ENCODE measurements around the gene KRTAP19-8. TPM values are rescaled to one million over a fixed set of nuclear protein-coding genes. Genes with fewer than 3 reads are reported as not detected.

Gene KRTAP19-8
- total and polyA plus RNA-seq, 8 donors, result not detected

DNA sequence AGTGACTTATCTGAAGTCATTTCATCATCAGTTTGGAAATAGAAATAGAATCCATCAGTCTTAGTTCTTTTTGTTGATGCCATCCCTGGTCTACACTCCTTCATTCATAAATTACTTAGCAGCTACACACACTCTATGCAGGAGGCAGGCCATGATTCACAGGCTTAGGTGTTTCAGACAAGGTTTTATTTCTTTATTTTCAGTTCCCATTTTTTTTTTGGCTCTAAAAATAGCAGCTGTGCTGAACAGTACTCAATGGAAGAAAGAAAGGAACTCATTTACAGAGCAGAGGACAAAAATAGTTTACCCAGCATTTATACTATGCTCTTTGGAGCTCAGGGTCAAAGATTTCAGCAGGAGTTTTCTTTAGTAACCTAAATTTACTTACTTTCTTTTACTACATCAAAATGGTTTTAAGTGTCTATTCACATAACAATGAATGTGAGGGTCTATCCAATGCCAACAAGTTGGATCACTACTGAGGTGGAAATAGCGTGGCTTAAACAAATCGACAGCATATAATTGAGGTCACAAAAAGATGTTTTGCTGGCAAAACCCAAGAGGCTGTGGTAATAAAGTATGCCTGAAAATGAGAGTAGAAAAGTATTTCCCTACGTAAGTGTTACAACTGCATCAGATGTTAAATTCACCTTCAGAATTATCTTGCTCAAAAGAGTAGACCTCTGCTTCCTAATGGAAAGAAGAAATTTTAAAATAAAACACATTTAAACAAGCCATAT lies 7.7 kb downstream of the KRTAP19-8 start:
- Histone ChIP-seq H3K36me3 (no peaks in the 10 kb centered on the region), H3K9me3 (no peaks in the 10 kb centered on the region), H3K27me3 (no peaks in the 10 kb centered on the region), H3K27ac (no peak overlapping the region), H3K4me3 (no peak overlapping the region), H3K4me1 (no peaks in the 10 kb centered on the region)
- intact Hi-C loops (cut with DNase I), result no loop called here
- 73 to 81% methylated on average over 3 of the region's 3 CpGs for WGBS, 2 donors
- TF ChIP-seq, protein P1, sequence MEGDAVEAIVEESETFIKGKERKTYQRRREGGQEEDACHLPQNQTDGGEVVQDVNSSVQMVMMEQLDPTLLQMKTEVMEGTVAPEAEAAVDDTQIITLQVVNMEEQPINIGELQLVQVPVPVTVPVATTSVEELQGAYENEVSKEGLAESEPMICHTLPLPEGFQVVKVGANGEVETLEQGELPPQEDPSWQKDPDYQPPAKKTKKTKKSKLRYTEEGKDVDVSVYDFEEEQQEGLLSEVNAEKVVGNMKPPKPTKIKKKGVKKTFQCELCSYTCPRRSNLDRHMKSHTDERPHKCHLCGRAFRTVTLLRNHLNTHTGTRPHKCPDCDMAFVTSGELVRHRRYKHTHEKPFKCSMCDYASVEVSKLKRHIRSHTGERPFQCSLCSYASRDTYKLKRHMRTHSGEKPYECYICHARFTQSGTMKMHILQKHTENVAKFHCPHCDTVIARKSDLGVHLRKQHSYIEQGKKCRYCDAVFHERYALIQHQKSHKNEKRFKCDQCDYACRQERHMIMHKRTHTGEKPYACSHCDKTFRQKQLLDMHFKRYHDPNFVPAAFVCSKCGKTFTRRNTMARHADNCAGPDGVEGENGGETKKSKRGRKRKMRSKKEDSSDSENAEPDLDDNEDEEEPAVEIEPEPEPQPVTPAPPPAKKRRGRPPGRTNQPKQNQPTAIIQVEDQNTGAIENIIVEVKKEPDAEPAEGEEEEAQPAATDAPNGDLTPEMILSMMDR (IDR thresholded peaks at IDR 0.05), result no peak
- FAIRE-seq, result no peak
- ATAC-seq, result no peak
- DNase-seq, result no peak

DNA sequence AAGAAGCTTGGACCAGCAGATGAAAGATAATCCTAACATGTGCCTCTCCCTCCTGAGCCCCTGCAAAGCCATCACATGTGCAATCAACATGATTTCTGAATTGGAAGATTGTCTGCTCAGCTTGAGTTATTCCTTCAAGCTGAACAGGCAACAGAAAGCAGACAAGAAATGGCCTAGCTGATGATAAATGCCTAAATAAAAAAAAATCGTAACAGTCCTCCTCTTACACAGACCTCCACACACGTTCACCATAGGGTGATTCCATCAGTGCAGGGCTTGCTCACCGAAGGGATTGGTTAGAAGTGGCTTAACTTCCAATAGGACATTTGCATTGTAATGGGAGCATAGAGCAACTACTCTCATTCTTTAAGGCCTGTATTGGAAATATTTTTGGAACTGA lies 14.6 kb downstream of the KRTAP19-8 start:
- FAIRE-seq (no peak), ATAC-seq (no peak), DNase-seq (no peak)
- no peaks in the 10 kb centered on the region for H3K36me3 ChIP-seq
- H3K4me1 ChIP-seq, result no peaks in the 10 kb centered on the region
- intact Hi-C loops (cut with DNase I), result no loop called here
- TF ChIP-seq, protein P1 (IDR thresholded peaks at IDR 0.05), result no peak
- H3K9me3 ChIP-seq, result no peaks in the 10 kb centered on the region
- no peak overlapping the region for H3K27ac ChIP-seq
- WGBS, 2 donors, result 38 to 40% methylated on average over 3 of the region's 3 CpGs
- no peak overlapping the region for H3K4me3 ChIP-seq
- no peaks in the 10 kb centered on the region for H3K27me3 ChIP-seq

DNA sequence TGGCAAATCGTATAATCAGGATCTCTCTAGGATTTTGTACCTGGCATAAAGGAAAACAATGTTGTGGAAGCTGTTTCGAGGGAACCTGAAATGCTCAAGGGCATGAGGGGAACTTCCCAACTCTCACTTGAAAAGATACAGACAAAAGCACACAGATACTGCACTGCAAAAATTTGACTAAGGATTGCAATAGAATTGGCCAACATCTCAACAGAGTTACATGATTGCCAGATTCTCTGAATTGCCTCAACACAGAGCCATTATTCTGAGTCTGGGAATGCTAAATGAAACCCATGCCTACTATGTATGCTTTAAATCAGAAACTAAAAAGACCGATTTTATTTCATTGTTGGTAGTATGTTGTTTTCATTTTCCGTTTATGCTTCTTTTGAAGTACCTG lies 16.0 kb downstream of the KRTAP19-8 start:
- no peaks in the 10 kb centered on the region for H3K9me3 ChIP-seq
- TF ChIP-seq, protein P1 (IDR thresholded peaks at IDR 0.05), result no peak
- H3K36me3 ChIP-seq, result no peaks in the 10 kb centered on the region
- H3K27me3 ChIP-seq, result no peaks in the 10 kb centered on the region
- ATAC-seq (no peak), DNase-seq (no peak), FAIRE-seq (no peak)
- H3K4me1 ChIP-seq, result no peaks in the 10 kb centered on the region
- no peak overlapping the region for H3K27ac ChIP-seq
- 54 to 62% methylated on average over 4 of the region's 4 CpGs for WGBS, 2 donors
- H3K4me3 ChIP-seq, result no peak overlapping the region
- intact Hi-C loops (cut with DNase I), result no loop called here

DNA sequence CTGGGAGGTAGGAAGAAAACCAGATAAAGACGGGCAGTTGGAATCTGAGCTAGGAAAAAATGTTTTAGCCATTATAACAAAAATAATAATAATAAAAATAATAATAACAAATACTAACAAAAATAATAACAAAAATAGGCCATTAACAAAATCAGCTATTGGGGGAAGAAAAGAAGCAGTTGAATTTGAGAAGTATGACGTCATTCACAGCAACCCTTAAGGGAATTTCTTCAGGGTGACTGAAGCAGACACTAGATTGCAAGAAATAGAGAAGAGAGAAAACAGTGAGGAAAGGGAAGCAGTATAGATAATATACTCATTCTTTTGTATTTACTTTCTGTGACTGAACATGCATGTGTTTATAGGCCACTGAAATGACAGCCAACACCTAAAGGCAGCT lies 20.0 kb downstream of the KRTAP19-8 start:
- no peaks in the 10 kb centered on the region for H3K27me3 ChIP-seq
- ATAC-seq, result no peak
- TF ChIP-seq, protein P1 (IDR thresholded peaks at IDR 0.05), result no peak
- no peaks in the 10 kb centered on the region for H3K9me3 ChIP-seq
- H3K27ac ChIP-seq, result no peak overlapping the region
- FAIRE-seq, result no peak
- no peaks in the 10 kb centered on the region for H3K36me3 ChIP-seq
- intact Hi-C loops (cut with DNase I), result no loop called here
- 55 to 64% methylated on average over 2 of the region's 2 CpGs for WGBS, 2 donors
- DNase-seq, result no peak
- no peak overlapping the region for H3K4me3 ChIP-seq
- no peaks in the 10 kb centered on the region for H3K4me1 ChIP-seq

DNA sequence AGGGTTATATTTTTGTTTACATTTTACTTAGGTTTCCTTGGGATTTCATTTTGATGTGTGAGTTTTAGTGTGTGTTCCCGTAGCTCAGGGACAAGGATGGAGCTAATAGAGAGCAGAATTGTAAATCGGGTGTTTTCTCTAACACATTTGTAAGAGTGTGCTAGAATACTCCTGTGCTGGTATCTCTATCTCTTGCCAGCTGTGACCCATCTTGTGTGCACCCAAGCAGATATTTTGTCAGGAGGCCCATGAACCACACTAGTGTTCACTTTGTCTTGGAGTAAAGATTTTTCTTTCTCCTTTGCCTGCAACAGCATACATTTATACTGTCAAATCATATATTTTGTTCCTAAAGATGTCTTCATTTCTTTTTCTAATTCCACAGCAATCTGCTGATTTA lies 23.4 kb downstream of the KRTAP19-8 start:
- Histone ChIP-seq H3K27me3 (no peaks in the 10 kb centered on the region), H3K36me3 (no peaks in the 10 kb centered on the region), H3K27ac (no peak overlapping the region), H3K4me1 (no peaks in the 10 kb centered on the region), H3K4me3 (no peak overlapping the region), H3K9me3 (no peaks in the 10 kb centered on the region)
- intact Hi-C loops (cut with DNase I), result no loop called here
- FAIRE-seq (no peak), DNase-seq (no peak), ATAC-seq (no peak)
- TF ChIP-seq, protein P1 (IDR thresholded peaks at IDR 0.05), result no peak
- 36 to 46% methylated on average over 2 of the region's 2 CpGs for WGBS, 2 donors
